Body of pancreas (tissue), 4 donors: ENCODE data around the gene EFNA3. TPM values are rescaled to one million over a fixed set of nuclear protein-coding genes. Genes with fewer than 3 reads are reported as not detected.
A peak's percentile ranks its signal among the peaks of the same experiment; 100 is the strongest.

ENCODE experiments used
- ATAC-seq: fragments of 150-250 bp; one replicate; pipeline ENCODE4 v1.9.1; 2016
- DNase-seq, 4 donors: peaks; one replicate each; pipeline ENCODE4 v3.0.0-alpha.2; 2019
- H3K27ac ChIP-seq, 4 donors: fragments of 200-600 bp; sonication (generic); 1 replicate in 3 of 4; 2 replicates in 1 of 4; pipeline versions ENCODE4 v1.5.1 to v1.6.1; 2016 to 2019; ENCODE audit warnings: mild to moderate bottlenecking in 1 of 4, mixed read lengths in 1 of 4, moderate library complexity in 1 of 4
- H3K27me3 ChIP-seq, 2 donors: fragments of 200-600 bp; sonication (generic); one replicate each; pipeline ENCODE4 v1.6.0; 2016; ENCODE audit warnings: mild to moderate bottlenecking in 1 of 2
- H3K36me3 ChIP-seq, 2 donors: fragments of 200-600 bp; sonication (generic); replicated peaks in 1 of 2; 2 replicates each; pipeline ENCODE4 v1.5.1; 2016; ENCODE audit warnings: low read depth in 2 of 2; ENCODE audit not compliant: insufficient read depth in 1 of 2
- H3K4me1 ChIP-seq: fragments of 200-600 bp; sonication (generic); one replicate; pipeline ENCODE4 v1.6.0; 2016
- H3K4me3 ChIP-seq, 2 donors: fragments of 200-600 bp; sonication (generic); 1 replicate in 1 of 2; 2 replicates in 1 of 2; pipeline ENCODE4 v1.5.1; 2016 to 2019
- H3K9me3 ChIP-seq, 3 donors: fragments of 200-600 bp; sonication (generic); 1 replicate in 2 of 3; 2 replicates in 1 of 3; pipeline ENCODE4 v1.5.1; 2016
- POLR2A ChIP-seq, 3 donors: fragments of 450-650 bp; IDR thresholded peaks; one replicate each; pipeline ENCODE4 v1.6.1; 2016; ENCODE audit warnings: antibody characterized with exemption in 3 of 3, mild to moderate bottlenecking in 2 of 3
- WGBS, 2 donors: methylation state at CpG; one replicate each; pipeline ENCODE4 v1.1.5; 2017; 5-methylcytosine and 5-hydroxymethylcytosine counted together
- intact Hi-C: fragments of 100-400 bp; cut with DNase I; formaldehyde crosslinking; loops from one replicate; pipeline ENCODE4 v1.15.1; 2023
- total RNA-seq, 2 donors: library from RNA; depleted of rRNA; stranded (reverse); fragments of >200 nt; gene quantifications; one replicate each; pipeline ENCODE4 v1.1.0, GENCODE V29; 2016
- TF ChIP-seq, protein P1 (sequence below), 7 experiments: fragments of 450-650 bp in 4 of 7; fragments of 200-600 bp in 3 of 7; sonication (generic) in 3 of 7; IDR thresholded peaks; one replicate each; pipeline ENCODE4 v1.5.1; 2016 to 2019; ENCODE audit warnings: antibody characterized with exemption in 7 of 7

Gene EFNA3
- total RNA-seq, 2 donors from 2014 or later: 1.8 TPM; not detected in 1

DNA sequence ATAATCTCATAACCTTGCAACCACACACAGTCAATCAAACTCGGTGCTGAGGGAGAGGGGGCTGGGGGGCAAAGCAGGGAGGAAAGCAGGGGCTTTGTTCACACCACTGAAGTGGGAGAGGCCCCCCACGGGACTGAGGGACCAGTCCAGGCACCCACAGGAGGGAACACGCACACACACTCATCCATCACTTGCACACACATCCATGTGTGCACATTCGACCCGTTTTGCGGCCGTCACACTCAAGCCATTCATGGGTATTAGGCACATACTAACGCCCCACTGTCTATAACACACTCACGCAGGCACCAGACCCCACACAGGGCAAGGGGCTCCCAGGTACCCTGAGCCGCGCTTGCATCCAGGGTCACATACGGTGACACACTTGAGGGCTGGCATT is 14.0 kb downstream of the EFNA3 start:
- Histone ChIP-seq H3K36me3 (no peaks in the 10 kb centered on the region), H3K4me1 (peaks cover 6% of the 10 kb centered on the region), H3K9me3 (no peaks in the 10 kb centered on the region), H3K4me3 (no peak overlapping the region), H3K27ac (no peak overlapping the region), H3K27me3 (no peaks in the 10 kb centered on the region)
- intact Hi-C loops: loop anchor here (5.0 kb wide), 2 partner anchors 35 to 75 kb away; partner anchors contain the start of gene EFNA1
- 75 to 88% methylated on average over 6 to 12 of the region's 12 CpGs for WGBS, 2 donors
- DNase-seq (no peak), ATAC-seq (no peak)
- no peak for TF ChIP-seq POLR2A (IDR thresholded peaks at IDR 0.05)
- TF ChIP-seq, protein P1, sequence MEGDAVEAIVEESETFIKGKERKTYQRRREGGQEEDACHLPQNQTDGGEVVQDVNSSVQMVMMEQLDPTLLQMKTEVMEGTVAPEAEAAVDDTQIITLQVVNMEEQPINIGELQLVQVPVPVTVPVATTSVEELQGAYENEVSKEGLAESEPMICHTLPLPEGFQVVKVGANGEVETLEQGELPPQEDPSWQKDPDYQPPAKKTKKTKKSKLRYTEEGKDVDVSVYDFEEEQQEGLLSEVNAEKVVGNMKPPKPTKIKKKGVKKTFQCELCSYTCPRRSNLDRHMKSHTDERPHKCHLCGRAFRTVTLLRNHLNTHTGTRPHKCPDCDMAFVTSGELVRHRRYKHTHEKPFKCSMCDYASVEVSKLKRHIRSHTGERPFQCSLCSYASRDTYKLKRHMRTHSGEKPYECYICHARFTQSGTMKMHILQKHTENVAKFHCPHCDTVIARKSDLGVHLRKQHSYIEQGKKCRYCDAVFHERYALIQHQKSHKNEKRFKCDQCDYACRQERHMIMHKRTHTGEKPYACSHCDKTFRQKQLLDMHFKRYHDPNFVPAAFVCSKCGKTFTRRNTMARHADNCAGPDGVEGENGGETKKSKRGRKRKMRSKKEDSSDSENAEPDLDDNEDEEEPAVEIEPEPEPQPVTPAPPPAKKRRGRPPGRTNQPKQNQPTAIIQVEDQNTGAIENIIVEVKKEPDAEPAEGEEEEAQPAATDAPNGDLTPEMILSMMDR (IDR thresholded peaks at IDR 0.05): no peak

DNA sequence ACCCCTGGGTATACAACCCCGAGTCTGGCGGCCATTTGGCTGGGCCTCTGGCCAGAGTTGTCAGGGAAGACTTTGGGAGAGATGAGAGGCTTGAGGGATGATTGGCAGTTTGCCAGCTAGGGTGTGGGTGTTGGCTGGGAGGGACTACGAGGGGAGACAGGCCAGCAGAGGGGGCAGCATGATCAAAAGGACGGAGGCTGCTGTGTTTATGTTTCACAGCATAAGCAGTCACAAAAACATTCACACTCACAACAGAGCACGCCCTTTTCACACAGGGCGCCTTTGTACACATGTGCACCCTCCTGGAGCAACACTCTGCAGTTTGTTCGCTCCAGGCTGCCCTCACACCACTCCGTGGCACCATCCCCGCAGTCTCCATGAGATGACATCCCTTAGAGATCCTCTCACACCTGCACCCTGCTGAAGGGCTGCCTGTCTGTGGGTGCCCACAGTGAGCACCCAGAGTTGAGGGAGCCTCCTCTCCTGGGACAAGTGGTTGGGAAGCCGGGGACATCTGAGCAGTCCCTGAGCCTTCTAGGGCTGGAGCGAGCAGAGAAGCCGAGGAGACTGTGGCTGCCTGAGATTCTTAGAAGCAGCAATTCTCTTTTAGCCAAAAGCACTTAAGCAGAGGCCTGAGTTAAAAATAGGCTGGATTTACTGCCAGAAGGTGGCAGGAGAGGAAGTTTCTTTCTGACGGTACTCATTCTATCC is 15.4 kb downstream of the EFNA3 start:
- intact Hi-C loops: loop anchor here (5.0 kb wide), 2 partner anchors 33 to 73 kb away; partner anchors contain the start of gene EFNA1
- Histone ChIP-seq H3K27ac (no peak overlapping the region), H3K27me3 (no peaks in the 10 kb centered on the region), H3K4me3 (no peak overlapping the region), H3K9me3 (no peaks in the 10 kb centered on the region), H3K36me3 (no peaks in the 10 kb centered on the region), H3K4me1 (peaks cover 6% of the 10 kb centered on the region)
- DNase-seq (peak in 1 of 4 donors; percentile 31), ATAC-seq (peak; percentile 68)
- WGBS, 2 donors: 26 to 44% methylated on average over 9 to 13 of the region's 13 CpGs
- TF ChIP-seq POLR2A (IDR thresholded peaks at IDR 0.05): no peak
- TF ChIP-seq, protein P1 (IDR thresholded peaks at IDR 0.05): peak in 6 of 7 experiments; percentile 19 to 56 (median 47)

DNA sequence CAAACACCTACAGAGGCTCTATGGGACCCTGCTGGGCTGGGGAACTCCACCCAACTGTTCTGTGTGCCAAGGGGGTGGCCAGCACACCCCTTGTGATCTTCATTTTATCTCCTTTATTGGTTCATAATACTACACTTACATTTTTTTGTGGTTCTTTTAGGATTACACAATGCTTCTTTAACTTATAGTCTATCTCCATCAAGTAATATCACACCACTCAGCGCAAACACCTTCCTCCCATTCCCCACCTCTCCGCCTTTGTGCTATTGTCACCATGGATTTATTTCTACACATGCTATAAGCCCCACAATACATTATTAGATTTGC is 15.9 kb downstream of the EFNA3 start:
- no peaks in the 10 kb centered on the region for H3K36me3 ChIP-seq
- no peaks in the 10 kb centered on the region for H3K27me3 ChIP-seq
- 63 to 71% methylated on average over 2 of the region's 2 CpGs for WGBS, 2 donors
- TF ChIP-seq, protein P1 (IDR thresholded peaks at IDR 0.05): no peak
- TF ChIP-seq POLR2A (IDR thresholded peaks at IDR 0.05): no peak
- intact Hi-C loops: loop anchor here (5.0 kb wide), 2 partner anchors 33 to 73 kb away; partner anchors contain the start of gene EFNA1
- no peak overlapping the region for H3K4me3 ChIP-seq
- peaks cover 6% of the 10 kb centered on the region for H3K4me1 ChIP-seq
- no peaks in the 10 kb centered on the region for H3K9me3 ChIP-seq
- no peak overlapping the region for H3K27ac ChIP-seq
- DNase-seq (no peak), ATAC-seq (no peak)

DNA sequence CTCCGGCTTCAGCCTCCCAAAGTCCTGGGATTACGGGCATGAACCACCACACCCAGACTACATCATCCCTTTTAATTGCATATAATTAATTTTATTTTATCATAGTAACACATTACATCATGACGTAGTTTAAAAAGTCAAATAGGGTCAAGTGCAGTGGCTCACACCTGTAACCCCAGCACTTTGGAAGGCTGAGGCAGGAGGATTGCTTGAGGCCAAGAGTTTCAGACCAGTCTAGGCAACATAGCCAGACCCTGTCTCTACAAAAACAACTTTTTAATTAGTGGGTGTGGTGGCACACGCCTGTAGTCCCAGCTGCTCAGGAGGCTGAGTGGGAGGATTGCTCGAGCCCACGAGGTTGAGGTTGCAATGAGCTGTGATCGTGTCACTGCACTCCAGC is 20.7 kb downstream of the EFNA3 start:
- no peak overlapping the region for H3K4me3 ChIP-seq
- no peak overlapping the region for H3K27ac ChIP-seq
- H3K4me1 ChIP-seq: peaks cover 3% of the 10 kb centered on the region
- no peak for DNase-seq
- H3K36me3 ChIP-seq: no peaks in the 10 kb centered on the region
- intact Hi-C loops: no loop called here
- no peak for ATAC-seq
- H3K9me3 ChIP-seq: no peaks in the 10 kb centered on the region
- no peak for TF ChIP-seq POLR2A (IDR thresholded peaks at IDR 0.05)
- TF ChIP-seq, protein P1 (IDR thresholded peaks at IDR 0.05): no peak
- H3K27me3 ChIP-seq: no peaks in the 10 kb centered on the region
- 82 to 83% methylated on average over 5 to 7 of the region's 7 CpGs for WGBS, 2 donors

DNA sequence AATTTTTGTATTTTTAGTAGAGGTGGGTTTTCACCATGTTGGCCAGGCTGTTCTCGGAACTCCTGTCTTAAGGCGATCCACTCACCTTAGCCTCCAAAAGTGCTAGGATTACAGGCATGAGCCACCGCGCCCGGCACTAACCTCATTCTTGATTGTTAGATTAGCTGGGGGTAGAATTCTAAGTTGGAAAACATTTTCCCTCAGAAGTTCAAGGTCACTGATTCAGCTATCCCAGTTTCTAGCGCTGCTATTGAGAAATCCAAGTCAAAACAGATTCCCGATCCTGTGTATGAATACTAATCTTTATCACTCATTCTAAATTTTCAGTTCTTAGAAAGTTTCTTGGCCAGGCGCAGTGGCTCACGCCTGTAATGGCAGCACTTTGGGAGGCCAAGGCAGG is 24.7 kb downstream of the EFNA3 start:
- TF ChIP-seq, protein P1 (IDR thresholded peaks at IDR 0.05): no peak
- TF ChIP-seq POLR2A (IDR thresholded peaks at IDR 0.05): no peak
- H3K9me3 ChIP-seq: no peaks in the 10 kb centered on the region
- intact Hi-C loops: no loop called here
- no peak for ATAC-seq
- 55 to 72% methylated on average over 9 of the region's 9 CpGs for WGBS, 2 donors
- H3K27ac ChIP-seq: no peak overlapping the region
- H3K4me3 ChIP-seq: no peak overlapping the region
- no peaks in the 10 kb centered on the region for H3K27me3 ChIP-seq
- no peak for DNase-seq
- H3K4me1 ChIP-seq: peaks cover 16% of the 10 kb centered on the region
- no peaks in the 10 kb centered on the region for H3K36me3 ChIP-seq
